Occipital lobe (tissue), 2 donors: ENCODE data around the gene NUP58. TPM values are rescaled to one million over a fixed set of nuclear protein-coding genes. Genes with fewer than 3 reads are reported as not detected.
A peak's percentile ranks its signal among the peaks of the same experiment; 100 is the strongest.

Experiments
- DNase-seq: peaks from one replicate; lab custom pipeline; 2025; lab: John Stamatoyannopoulos, UW
- total RNA-seq: library from RNA; depleted of rRNA; stranded (reverse); fragments of >200 nt; gene quantifications from one replicate; pipeline ENCODE4 v1.2.3, GENCODE V29; 2014

The NUP58 gene
- total RNA-seq, 1 donor from 2014 or later, result 135 TPM

- peak; percentile 6 for DNase-seq
Measured at GRCh38 chr13:25375727-25376358, 74.4 kb downstream of the NUP58 start.

- DNase-seq, result no peak
Measured at GRCh38 chr13:25377244-25377962, 76.0 kb downstream of the NUP58 start.

GRCh38 chr13:25378528-25378927 is 77.1 kb downstream of the NUP58 start:
- peak; percentile 53 for DNase-seq

- no peak for DNase-seq
Measured at GRCh38 chr13:25379011-25379410, 77.6 kb downstream of the NUP58 start.

- no peak for DNase-seq
Measured at GRCh38 chr13:25380082-25380481, 78.7 kb downstream of the NUP58 start.

GRCh38 chr13:25380741-25381324 is 79.4 kb downstream of the NUP58 start:
- no peak for DNase-seq

GRCh38 chr13:25384758-25385410 is 83.5 kb downstream of the NUP58 start:
- no peak for DNase-seq

- DNase-seq, result no peak
Measured at GRCh38 chr13:25391932-25392331, 90.5 kb downstream of the NUP58 start.

Other genes starting within 250 kb of the NUP58 start
- gene PABPC3, start 205.5 kb upstream of the NUP58 start, total RNA-seq, result not detected
- 161 TPM for gene AMER2, start 129.3 kb upstream of the NUP58 start, total RNA-seq
- 45.7 TPM for gene MTMR6, start 14.1 kb upstream of the NUP58 start, total RNA-seq
- 47.3 TPM for gene ATP8A2, start 70.3 kb downstream of the NUP58 start, total RNA-seq